GM20431 (cell line): ENCODE data around the gene OR10A6.

Experiments
- in situ Hi-C: fragments of 300-500 bp; cut with MseI, MboI; formaldehyde crosslinking; loops from one replicate; pipeline ENCODE4 v1.15.0; 2020; ENCODE audit warnings: low sequenced_read_pairs; ENCODE audit not compliant: unreplicated experiment

OR10A6 gene, protein sequence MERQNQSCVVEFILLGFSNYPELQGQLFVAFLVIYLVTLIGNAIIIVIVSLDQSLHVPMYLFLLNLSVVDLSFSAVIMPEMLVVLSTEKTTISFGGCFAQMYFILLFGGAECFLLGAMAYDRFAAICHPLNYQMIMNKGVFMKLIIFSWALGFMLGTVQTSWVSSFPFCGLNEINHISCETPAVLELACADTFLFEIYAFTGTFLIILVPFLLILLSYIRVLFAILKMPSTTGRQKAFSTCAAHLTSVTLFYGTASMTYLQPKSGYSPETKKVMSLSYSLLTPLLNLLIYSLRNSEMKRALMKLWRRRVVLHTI

DNA sequence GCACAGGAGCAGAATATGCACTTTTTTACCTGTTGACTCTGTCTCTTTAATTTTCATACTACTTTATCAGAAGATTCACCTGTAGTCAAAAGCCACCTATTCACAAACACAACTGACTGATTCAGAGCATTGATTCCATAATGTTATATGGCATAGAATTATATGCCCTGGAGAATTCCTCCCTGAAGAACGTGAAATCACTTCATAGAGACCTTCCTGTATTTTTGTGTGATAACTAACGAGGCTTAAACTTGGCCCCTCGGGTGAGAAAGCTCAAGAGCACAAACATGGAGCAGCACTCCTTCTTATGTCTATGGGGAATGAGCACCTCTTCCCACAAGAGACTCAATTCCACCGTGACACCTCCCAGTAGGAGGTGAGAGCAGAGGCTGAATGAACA is at the start of gene OR10A6:
Gene OR10A6, minus strand, starts transcription at position 101 of the 400 bp plus-strand sequence. CDS start 2,606 bp downstream, outside the sequence.
- in situ Hi-C loops = no loop called here

DNA sequence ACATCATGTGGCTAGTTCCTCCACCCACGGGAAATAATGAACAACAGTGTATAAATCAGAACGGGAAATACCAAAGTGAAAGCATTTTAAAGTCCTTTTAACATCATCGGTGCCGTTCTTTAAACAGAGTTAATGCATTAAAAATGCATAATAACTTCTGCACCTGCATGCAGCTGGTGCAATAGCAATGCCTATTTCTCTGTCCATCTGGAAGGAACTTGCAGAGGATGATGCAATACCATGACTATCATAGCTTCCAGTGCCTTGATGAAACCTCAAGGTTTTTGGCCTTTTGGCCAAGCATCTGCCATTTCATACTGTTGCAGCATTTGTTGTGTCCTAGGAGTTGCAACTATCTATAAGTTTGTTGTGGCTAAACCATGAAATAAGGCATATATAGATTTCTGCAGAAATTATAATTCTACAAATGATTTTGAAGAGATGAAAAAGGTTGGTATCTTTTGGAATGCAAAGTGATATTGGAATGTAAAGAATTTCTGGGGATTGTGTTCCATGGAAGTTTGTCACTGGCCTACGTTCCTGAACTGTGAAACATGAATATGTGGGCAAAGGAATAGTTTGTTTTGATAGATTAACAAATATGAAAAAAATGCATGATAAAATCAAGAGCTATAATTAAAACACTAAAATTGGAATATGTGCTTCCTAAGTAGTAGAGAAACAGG is 46.3 kb upstream of the OR10A6 start:
- in situ Hi-C loops = no loop called here

DNA sequence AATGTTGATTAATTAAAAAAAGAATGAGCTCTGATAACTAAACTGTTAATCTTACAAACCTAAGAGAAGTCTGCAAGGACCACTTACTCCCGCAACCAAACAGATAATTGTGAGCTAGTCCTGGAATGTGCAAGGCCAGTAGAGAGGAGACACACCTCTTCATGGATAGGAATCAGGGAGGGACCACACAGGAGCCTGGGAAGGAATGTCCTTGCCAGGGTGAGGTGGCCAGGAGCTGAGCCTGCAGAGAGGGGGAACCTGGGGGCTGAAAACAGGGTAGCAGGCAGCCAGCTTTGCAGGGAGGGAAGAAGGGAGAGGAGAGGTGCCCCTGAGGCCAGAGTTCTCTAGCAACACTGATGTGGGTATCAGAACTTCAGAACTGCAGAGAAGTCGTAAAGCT is 43.6 kb upstream of the OR10A6 start:
- in situ Hi-C loops = no loop called here

DNA sequence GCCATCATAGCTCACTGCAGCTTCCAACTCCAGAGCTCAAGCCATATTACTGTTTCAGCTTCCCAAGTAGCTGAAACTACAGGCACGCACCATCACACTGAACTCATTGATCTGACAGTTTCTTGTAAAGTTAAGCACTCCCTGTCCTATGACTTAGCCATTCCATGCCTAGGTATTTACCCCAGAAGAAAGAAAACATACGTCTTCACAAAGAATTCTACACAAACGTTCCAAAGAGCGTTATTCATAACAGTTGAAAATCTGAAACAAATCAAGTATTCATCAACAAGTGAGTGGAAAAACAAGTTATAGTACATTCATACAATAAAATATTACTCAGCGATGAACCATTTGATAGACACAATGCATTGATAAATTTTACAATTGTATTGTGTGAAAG is 41.9 kb upstream of the OR10A6 start:
- in situ Hi-C loops = no loop called here

DNA sequence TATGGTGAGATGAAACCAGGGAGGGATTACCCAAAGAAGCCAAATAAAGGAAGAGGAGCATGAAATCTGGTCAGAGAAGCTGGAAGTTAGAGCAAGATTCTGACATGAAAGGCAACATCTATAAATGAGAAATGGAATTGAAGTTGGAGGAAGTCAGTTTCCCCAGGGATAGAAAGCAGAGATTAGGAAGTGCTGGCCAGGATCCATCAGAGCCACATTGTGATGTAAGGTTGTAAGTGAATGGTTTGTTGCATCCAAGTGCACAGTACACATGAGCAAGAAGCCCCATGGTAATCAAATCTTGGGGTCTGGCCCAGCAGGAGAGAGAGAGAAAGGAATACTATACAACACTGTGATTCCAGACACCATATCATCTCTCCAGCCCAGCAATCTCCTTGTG is 40.8 kb upstream of the OR10A6 start:
- in situ Hi-C loops = no loop called here

DNA sequence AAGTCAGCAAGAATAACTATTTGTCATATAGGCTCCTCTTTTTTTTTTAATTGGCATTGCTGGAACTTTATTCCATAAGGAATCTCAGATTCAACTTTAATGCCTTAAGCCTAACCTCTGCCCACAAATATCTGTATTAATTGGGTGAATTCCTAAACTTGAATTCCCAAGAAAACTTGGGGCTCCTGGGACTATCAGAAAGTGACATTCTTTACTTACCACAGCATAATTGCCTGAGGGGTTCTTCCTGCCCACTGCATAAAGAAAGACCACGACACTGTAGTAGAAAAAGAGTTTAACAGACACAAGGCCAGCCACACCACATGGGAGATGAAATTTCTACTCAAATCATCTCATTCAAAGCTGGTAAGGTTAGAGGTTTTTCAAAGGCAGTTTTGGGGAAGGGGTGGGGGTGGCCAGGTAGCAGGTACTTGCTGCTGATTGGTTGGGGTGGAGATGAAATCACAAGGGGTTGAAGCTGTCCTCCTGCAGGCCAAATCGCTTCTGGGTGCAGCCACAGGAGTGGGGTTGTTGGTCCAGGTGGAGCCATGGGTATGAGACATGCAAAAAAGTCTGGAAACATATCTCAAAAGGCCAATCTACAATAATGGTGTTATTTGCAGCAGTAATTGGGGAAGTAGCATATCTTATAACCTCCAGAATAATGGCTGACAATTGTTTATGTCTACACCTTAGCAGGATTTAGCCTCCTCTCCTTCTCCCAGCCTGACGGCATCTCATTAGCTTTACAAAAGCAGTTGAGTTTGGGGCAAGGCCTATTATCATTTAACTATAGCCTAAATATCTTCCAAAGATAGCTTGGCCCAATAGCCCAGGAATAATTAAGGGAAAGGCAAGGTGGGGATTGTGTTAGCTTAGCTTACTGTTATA is 38.9 kb upstream of the OR10A6 start:
- in situ Hi-C loops = no loop called here

DNA sequence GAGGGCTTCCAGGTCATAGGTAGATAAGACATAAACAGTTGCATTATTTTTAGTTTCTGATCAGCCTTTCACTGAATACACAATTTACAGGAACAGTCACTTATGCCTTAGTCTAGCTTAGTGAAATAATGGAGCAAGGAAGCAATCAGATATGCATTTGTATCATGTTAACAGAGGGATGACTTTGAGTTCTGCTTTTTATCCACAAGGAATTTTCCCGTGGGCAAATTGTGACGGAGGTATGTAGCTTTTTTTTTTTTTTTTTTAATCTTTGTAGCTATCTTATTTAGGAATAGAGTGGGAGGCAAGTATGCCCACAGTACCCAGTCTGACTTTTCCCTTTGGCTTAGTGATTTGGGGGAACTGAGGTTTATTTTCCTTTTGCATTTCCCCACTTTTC is 37.6 kb upstream of the OR10A6 start:
- in situ Hi-C loops = no loop called here

DNA sequence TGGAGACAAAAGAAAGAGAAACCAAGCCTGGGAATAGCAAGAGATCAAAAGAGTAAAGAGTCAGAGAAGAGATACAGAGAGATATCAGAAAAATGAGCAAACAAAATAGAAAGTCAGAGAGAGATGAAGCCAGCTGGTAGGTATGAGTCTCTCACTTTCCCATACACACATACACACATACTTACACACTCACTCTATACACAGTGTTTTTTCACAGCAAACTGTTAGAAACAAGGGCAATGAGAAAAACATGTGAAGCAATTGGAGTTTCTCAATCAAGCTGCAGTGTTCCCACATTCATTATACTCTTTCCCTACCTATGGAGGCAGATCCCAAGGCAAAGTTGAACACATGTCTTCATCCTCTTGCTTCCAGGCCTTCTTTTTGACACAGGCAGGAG is 36.8 kb upstream of the OR10A6 start:
- in situ Hi-C loops = no loop called here

DNA sequence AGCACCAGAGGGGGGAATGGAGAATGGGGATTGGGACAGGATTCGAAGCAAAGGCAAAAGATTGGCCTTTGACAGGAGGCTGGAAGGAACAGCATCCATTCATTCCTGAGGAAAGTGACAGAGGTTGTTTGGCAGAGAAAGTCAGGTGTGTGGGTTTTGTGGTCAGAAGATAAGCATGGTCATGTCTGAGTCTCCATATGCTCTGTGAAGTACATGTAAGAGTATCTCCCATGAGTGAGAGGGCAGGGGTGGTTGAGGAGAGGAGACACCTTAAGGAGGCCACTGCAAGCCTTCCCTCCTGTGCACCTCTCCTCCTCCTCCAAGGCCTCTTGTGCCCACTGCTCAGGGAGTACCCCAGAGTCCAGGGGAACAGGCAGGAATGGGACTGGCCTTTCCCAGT is 36.0 kb upstream of the OR10A6 start:
- in situ Hi-C loops = no loop called here

DNA sequence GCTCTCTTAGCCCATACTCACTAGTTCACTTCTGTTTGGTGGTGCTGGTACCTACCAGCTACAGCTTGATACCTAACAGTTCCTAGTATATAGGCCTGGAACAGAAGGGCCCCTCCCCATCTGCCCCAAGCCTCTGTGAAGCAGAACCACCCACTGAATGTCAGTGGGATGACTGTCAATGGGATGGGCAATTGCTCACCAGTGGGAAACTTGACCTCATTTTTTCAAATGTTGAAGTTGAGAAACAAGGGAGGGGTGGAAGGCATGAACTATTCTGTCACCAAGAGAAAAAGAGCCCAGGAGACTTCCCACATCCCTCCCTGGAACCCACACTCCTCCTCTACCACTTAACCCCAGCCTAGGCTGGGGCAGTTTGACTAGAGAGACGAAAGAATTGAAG is 34.3 kb upstream of the OR10A6 start, which contains the start of gene NLRP10:
Gene NLRP10, minus strand, starts transcription at position 62 of the 400 bp plus-strand sequence. CDS start 1,952 bp downstream, outside the sequence.
- in situ Hi-C loops = no loop called here

DNA sequence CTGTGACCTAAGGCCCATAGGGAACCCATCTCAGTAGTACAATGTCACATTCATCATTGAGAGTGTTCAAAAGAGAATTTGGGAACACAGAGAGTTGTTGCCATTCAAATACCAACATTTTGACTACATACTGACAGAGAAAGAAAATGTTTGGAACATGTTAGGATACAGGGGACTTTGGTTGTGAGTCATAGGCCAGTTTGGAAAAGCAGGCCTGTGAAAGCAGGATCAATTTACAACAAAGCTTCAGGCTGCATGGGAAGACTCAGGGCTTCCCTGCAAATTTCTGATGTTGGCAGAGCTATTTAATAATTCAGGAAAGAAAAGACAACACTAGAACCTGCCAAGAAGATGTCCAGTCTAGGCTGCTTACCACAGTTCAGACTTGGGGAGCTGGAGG is 33.8 kb upstream of the OR10A6 start:
- in situ Hi-C loops = no loop called here

DNA sequence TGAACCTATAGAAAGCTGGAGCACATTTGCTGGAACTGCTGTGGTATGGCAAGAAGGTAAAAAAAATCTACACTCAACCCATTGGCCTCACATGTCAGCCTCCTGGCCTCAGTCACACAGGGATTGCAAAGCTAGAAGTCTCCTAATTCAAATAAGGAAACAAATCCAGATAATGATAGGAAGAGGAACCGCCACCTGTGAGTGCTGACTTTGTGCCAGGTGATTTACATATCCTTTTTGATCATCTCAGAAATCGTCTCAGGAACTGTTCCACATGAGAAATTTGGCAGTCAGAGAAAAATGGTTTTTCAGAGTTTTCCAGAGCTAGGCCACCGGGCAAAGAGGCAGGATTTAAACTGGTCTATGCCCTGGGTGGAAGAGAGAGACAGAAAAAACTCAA is 33.2 kb upstream of the OR10A6 start:
- in situ Hi-C loops = no loop called here

DNA sequence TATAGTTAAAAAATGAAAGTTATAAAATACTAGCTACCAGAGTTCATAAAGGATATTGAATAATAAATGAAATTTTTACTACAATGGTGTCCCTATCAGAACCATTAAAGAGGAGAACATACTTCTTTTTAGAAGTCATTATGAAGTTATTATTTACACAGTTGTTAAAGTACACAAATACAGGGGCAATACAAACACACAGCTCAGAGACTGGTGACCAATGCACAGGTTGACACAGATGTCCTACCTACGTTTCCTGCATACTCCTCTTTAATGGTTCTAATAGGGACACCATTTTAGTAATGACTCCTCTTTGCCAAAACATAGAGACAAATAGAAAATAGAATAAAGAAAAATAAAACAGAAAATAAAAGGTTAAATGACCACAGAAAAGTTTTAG is 24.1 kb upstream of the OR10A6 start:
- in situ Hi-C loops = no loop called here

DNA sequence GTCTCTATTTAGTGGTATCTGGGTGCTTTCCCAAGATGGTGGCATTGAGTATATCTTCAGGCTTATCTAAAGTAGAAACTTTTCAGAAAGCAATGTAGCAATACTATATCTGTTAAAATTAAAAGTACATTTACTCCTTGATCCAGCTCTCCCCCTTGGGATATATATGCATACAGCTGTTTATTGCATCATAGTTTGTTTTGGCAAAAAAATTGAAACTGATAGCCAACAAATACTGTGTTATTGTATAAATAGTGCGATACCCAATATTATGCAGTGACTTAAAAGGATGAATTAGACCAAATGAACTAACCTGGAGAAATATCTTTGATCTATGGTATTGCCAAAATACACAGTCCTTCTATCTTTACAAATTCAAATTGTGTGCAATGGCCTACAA is 18.9 kb upstream of the OR10A6 start:
- in situ Hi-C loops = no loop called here

DNA sequence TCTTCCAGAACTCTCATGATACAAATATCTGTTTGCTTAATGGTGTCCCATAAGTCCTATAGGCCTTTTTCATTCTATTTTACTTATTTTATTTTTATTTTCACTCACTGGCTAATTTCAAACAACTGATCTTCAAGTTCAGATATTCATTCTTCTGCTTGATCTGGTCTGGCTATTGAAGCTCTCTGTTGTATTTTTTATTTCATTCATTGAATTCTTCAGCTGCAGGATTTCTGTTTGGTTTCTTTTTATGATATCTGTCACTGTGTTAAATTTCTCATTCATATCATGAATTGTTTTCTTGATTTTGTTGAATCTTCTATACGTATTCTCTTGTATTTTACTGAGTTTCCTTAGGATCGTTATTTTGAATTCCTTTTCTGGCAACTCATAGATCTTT is 13.1 kb upstream of the OR10A6 start:
- in situ Hi-C loops = no loop called here

DNA sequence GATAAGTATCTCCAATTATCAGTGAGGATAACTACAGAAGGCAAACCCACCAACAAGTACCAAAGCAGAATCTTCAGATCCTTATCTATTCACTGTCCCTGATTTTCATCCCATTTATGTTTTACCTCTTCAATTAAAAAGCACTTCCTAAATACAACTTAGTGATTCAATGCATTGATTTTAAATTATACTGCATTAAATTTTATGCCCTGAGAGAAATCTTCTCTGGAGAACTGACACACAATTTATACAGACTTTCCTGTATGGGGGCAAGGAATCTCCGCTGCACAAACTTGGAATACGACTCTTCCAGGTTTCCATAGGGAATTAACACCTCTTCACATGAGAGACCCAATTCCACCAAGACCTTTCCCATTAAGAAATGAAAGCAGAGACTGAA is 10.5 kb upstream of the OR10A6 start, which contains the start of gene OR10A3:
Gene OR10A3, minus strand, starts transcription at position 101 of the 400 bp plus-strand sequence. CDS start 2,188 bp downstream, outside the sequence.
- in situ Hi-C loops = no loop called here

DNA sequence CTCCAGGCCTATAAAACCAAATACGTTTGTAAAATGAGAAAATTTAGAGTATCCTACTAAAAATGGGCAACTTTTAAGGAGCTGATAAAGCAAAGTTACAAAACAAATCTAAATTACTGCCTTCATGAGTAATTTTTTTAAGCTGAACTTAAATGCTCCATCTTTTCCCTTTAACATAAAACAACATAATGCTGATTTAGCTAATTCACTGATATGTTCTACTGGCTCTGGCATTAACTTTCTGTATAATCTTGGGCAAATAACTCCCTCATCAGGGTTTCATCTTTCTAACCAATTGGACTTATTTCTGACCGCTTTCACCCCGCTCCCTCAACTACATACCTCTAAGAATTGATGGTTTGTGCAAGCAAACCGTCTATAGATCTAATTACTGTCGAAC is 10.1 kb upstream of the OR10A6 start:
- in situ Hi-C loops = no loop called here

DNA sequence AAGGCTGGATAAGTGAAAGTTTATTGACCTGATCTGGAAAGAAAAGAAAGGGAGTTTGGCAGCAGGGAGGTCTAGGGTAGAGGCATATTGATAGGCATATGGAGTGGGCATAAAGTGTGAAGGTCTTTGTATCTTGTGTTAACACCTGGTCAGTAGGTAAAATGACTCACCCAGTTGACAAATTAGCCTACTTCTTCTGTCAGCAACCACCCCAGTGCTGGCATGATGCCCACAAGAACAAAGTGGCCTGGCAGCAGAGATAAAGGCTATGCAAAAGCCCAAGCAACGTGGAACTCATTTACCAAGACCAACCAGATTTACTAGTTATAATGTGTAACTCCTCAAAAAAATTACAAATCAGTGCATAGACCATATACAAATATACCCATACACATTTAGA is 5.5 kb upstream of the OR10A6 start:
- in situ Hi-C loops = no loop called here

DNA sequence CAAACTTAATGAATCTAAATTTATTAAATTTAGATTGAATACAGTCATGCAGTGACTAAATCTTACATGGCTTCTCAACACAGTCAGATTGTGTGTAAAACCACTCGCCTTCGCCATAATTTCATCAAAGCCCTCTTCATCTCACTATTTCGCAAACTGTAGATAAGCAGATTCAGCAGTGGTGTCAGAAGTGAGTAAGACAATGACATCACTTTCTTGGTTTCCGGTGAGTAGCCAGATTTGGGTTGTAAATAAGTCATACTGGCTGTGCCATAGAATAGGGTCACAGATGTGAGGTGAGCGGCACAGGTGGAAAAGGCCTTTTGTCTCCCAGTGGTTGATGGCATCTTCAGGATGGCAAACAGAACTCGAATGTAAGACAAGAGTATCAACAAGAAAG is 3.4 kb downstream of the OR10A6 start:
- in situ Hi-C loops = no loop called here

DNA sequence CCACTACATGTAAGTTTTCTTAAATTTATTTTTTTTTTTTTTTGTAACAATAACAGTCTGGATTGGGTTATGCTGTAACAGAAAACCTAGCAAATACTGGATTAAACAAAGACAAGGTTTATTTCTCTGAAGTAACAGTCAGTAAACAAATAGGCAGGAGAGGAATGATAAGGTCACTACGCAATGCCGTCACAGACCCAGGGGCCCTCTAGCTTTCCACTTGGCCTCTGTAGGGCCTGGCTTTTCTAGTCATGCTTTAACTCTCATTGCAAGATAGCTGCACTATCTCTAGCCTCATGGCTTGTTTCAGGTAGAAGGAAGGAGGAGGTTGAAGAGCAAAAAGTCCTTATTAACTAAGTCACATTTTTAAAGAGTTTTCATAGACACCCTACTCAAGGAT is 6.5 kb downstream of the OR10A6 start:
- in situ Hi-C loops = no loop called here

DNA sequence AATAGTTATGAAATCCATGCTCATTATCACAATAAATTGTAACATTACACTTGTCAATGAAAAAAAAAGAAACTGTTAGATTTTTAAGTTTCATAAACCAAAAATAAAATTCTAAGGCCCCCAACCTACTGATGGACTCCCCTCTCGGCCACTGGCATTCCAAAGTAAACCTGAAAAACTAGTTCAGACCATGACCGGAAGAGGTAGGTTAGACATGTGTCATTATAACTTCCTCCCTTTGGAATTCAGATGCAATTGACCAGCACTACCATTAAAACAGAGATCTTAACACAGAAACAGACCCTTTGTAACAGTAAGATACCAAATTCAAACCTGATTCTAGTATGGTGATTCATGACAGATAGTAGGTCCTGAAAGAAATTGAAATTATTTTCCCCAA is 12.9 kb downstream of the OR10A6 start:
- in situ Hi-C loops = no loop called here
